ENCODE measurements around the gene PPP2R5D. TPM values are rescaled to one million over a fixed set of nuclear protein-coding genes. Genes with fewer than 3 reads are reported as not detected.

The PPP2R5D gene
- total and polyA plus RNA-seq, 2 of the 8 experiments (the other 6 are each of a cell fraction or from before 2014, with no cell fraction given), result 52.1 to 55.7 TPM

GRCh38 chr6:42939810-42940167, 44.6 kb upstream of the PPP2R5D start:
- Histone ChIP-seq H3K14ac (ENCODE audit: insufficient read length) (no peak overlapping the region), H3K23me2 (ENCODE audit: low read depth, low read length) (no peaks in the 10 kb centered on the region), H2BK15ac (ENCODE audit: low read length) (no peak overlapping the region), H4K8ac (ENCODE audit: extremely low read depth, insufficient read depth, low read length) (no peak overlapping the region), H3K9ac (replicated peaks in 1 of 4; ENCODE audit: extremely low read depth in 1 of 4, low read depth in 3 of 4, low read length in 3 of 4) (no peak overlapping the region), H4K20me1 (replicated peaks in 1 of 2; ENCODE audit: control insufficient read depth in 1 of 2, insufficient read depth in 2 of 2, low read length in 2 of 2) (peaks cover 0 to 2% of the 10 kb centered on the region in 2 experiments), H3K56ac (replicated peaks; ENCODE audit: insufficient read length, low read depth, low read length) (no peak overlapping the region), H2AFZ (ENCODE audit: low read length) (no peak overlapping the region), H2BK20ac (ENCODE audit: low read length) (no peak overlapping the region), H3K79me2 (ENCODE audit: control insufficient read depth in 1 of 2, insufficient read depth in 2 of 2, low read length in 2 of 2) (peaks cover 0 to 4% of the 10 kb centered on the region in 2 experiments; a peak in 1 of 4 replicates), H3K18ac (ENCODE audit: extremely low read depth, low read length) (no peak overlapping the region), H3K9me3 (ENCODE audit: insufficient read depth in 2 of 2, low read depth in 1 of 2, low read length in 1 of 2) (no peaks in the 10 kb centered on the region), H2AK5ac (ENCODE audit: low read depth, low read length) (no peak overlapping the region), H3K27me3 (replicated peaks in 1 of 4; ENCODE audit: control insufficient read depth in 3 of 4, extremely low read depth in 1 of 4, insufficient read depth in 3 of 4, low read length in 3 of 4) (no peaks in the 10 kb centered on the region), H2BK12ac (ENCODE audit: low read depth, low read length) (no peak overlapping the region), H4K5ac (ENCODE audit: insufficient read length, low read depth, low read length) (no peak overlapping the region), H3K4me2 (ENCODE audit: insufficient read depth in 1 of 2, low read depth in 2 of 2, low read length in 2 of 2) (0 out of 4 replicates have a peak overlapping the region, but pooled peaks of 1 of the 2 experiments have one; percentile 13), H3K27ac (ENCODE audit: low read depth, low read length) (no peak overlapping the region), H3K4me1 (replicated peaks in 1 of 4; ENCODE audit: control insufficient read depth in 3 of 4, insufficient read depth in 4 of 4, low read length in 3 of 4) (peaks cover 0 to 6% (median 1%) of the 10 kb centered on the region in 4 experiments; a peak in 4 of 7 replicates), H3K23ac (ENCODE audit: insufficient read length) (no peak overlapping the region), H3K36me3 (ENCODE audit: control insufficient read depth in 2 of 4, insufficient read depth in 4 of 4, low read length in 3 of 4) (peaks cover 3 to 35% (median 16%) of the 10 kb centered on the region in 4 experiments; a peak in 7 of 8 replicates), H3K4me3 (ENCODE audit: extremely low read depth in 1 of 4, insufficient read depth in 2 of 4, low read depth in 3 of 4, low read length in 4 of 4) (no peak overlapping the region), H3K4ac (replicated peaks; ENCODE audit: insufficient read length, low read depth, low read length) (no peak overlapping the region), H2BK5ac (ENCODE audit: low read depth, low read length) (peak overlapping the region; percentile 32; the same call in 1 of the 2 replicates), H3K79me1 (ENCODE audit: low read depth, low read length) (no peaks in the 10 kb centered on the region; the same call in 1 of the 2 replicates), H4K91ac (replicated peaks; ENCODE audit: insufficient read length, low read length) (no peak overlapping the region), H2BK120ac (replicated peaks; ENCODE audit: low read depth, low read length) (no peak overlapping the region)
- no peak for TF ChIP-seq TBP (IDR thresholded peaks at IDR 0.05; ENCODE audit: low read depth, low read length)
- TF ChIP-seq TAF7 (optimal IDR thresholded peaks at IDR 0.05; ENCODE audit: borderline replicate concordance, low read depth, low read length), result no peak
- TF ChIP-seq CREB1 (IDR thresholded peaks at IDR 0.05), result no peak
- no peak for TF ChIP-seq CHD1 (IDR thresholded peaks at IDR 0.05; ENCODE audit: low read depth, low read length)
- TF ChIP-seq BACH1 (IDR thresholded peaks at IDR 0.05; ENCODE audit: low read length), result no peak
- ChIA-PET POLR2A (ENCODE audit: partially characterized antibody) (interaction anchor here (0.9 to 2.2 kb wide), 5 partner anchors 10 to 70 kb away, joined by 3 to 13 read pairs (median 4); partner anchors contain the start of genes CNPY3 and GNMT), CTCF (ENCODE audit: partially characterized antibody) (interaction anchor here (1.2 to 1.4 kb wide), 3 partner anchors 24 to 71 kb away, joined by 3 to 5 read pairs (median 3); no protein-coding TSS in a partner anchor)
- WGBS, 2 experiments (ENCODE audit: extremely low coverage in 1 of 2, insufficient coverage in 1 of 2, insufficient read length in 1 of 2, insufficient replicate concordance in 2 of 2, low coverage in 1 of 2, low lambda C conversion rate in 2 of 2, missing lambda C conversion rate in 1 of 2), result 90% methylated on average over 4 of the region's 4 CpGs; no CpG with 5 or more reads in 1 of the 2 experiments
- FAIRE-seq, result no peak
- DNase-seq (ENCODE audit: low read depth in 1 of 2, low spot score in 2 of 2), result no peak

Measured in H1 (cell line).